Dedifferentiated amniotic fluid mesenchymal stem cell (primary cell): Measurements from ENCODE around the gene SPIB.

ENCODE experiments used
- DNase-seq: peaks from one replicate; pipeline ENCODE4 v3.0.0-alpha.2; 2016; ENCODE audit errors: extremely low spot score

The SPIB gene

DNA sequence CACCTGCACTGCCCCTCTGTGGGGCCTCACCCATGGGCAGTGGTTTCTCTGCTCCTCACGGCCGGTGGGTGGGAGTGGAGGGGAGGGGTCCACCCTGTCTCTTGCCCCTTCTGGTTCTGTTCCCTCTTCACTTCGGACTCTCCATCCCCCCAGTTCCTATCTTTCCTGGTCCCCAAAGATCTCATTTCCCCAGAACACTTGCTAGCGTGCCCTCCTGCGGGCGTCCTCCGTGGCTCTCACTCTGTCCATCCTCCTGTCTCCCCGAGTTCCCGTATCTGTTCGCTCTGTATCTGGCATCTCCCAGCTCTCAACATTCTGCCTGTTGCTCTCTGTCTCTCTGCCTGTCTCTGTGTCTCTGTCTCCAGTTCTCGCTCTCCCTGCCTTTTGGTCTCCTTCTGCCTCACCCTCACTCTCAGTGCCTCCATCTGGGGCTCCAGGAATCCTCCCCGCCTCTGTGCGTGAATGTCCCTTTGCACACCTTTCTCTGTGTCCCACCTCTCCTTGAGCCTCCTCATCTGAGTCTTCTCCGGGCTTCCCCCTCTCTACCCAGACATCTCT lies 363 bp downstream of the SPIB start:
- no peak for DNase-seq

DNA sequence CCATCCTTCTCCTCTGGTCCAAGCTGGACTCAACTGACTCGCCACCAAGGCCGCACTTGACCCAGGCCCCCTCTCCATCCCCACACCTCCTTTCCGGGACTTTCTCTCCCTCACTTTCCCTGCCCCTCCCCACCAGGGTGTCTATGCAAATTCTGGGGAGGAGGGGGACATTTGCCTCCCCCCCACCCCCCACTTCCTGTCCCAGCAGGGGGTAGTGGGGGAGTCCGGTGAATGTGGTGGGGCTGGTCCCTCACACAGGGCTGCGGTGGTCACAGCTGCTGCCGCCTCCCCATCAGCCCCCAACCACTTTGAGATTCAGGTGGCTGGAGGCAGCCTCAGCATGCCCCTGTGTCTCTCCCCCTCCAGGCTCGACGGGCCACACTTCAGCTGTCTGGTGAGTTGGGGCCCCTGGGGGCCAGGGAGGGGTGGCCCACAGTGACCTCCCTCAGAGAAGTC lies 870 bp downstream of the SPIB start:
- DNase-seq, result no peak

DNA sequence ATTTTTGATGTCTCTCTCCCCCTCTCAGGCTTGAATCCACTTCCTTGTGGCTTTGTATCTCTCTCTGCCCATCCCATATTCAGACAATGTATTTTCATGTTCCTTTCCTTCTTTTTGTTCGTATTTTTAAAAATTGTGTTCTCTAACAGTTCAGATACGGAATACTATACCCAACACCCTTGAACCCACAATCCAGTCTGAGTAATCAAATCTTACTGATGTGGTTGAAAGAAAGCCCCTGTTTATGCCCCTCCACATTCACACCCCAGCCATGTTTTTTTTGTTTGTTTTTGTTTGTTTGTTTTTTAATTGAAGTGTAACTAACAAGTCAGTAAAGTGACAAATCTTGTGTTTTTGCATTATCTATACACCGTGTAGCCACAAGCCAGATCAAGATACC lies 1.4 kb downstream of the SPIB start:
- DNase-seq, result no peak

DNA sequence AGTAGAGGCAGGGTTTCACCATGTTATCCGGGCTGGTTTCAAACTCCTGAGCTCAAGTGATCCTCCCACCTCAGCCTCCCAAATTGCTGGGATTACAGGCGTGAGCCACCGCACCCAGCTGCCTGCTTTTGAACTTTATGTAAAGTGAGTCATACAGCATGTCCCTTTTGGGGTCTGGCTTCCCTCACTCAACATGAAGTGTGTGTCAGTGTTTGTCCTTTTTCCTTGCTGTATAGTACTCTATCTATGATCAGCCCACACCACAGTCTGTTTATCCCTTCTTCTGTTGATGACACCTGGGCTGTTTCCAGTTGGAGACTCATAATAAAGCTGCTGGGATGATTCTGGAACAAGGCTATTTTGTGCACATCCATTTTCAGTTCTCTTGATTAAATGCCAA lies 2.1 kb downstream of the SPIB start:
- no peak for DNase-seq

DNA sequence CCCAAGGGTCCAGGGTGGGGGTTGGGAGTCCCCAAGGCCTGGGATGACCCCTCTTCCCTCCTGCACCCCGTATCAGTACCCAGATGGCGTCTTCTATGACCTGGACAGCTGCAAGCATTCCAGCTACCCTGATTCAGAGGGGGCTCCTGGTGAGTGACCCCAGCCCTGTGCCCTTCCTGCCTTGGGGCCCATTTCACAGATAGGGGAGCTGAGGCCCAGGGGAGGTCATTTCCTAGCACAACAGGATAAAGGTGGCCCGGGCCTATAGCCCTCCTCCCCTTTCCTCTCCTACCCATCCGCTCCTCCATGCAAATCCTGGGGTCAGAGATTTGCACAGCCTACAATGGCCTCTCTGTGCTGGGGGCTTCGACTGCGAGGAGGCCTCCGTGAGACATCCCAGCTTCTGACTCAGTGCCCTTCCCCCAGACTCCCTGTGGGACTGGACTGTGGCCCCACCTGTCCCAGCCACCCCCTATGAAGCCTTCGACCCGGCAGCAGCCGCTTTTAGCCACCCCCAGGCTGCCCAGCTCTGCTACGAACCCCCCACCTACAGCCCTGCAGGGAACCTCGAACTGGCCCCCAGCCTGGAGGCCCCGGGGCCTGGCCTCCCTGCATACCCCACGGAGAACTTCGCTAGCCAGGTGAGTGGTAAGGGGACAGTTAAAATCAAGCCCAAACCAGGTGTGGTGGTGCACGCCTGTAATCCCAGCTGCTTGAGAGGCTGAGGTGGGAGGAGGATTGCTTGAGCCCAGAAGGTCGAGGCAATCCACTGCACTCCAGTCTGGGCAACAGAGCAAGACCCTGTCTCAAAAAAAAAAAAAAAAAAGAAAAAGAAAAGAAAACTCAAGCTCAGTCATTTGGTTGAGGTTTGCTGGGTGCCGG lies 3.9 kb downstream of the SPIB start:
- DNase-seq, result no peak

DNA sequence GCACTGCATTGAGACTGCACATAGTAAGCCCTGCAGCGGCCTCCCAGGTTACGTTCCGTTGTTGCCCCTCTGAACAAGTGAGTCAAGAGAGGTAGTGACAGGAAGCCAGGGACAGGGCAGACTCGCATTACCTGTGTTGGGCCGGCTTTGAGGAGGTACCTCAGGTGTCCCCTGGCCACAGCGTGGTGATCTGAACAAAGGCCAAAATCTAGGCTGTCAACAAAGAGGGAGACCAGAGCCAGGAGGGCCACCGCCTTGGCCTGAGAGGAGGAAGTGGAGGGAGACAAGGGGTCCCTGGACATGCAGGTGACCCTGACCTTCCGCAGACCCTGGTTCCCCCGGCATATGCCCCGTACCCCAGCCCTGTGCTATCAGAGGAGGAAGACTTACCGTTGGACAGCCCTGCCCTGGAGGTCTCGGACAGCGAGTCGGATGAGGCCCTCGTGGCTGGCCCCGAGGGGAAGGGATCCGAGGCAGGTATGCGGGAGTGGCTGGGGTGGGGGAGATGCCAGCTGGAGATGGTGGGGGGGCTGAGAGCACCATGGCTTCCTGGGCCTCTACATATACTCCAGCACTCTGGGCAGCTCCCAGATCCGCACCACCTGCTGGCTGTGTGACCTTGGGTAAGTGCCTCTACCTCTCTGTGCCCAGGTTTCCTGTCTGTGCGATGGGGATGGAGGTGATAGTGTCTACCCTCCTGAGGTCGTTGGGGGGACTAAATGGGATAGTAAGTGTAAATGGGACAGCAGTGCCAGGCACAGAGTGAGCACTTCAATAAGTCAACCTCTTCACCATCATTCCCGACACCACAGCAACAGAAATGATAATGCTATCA lies 4.8 kb downstream of the SPIB start:
- no peak for DNase-seq

DNA sequence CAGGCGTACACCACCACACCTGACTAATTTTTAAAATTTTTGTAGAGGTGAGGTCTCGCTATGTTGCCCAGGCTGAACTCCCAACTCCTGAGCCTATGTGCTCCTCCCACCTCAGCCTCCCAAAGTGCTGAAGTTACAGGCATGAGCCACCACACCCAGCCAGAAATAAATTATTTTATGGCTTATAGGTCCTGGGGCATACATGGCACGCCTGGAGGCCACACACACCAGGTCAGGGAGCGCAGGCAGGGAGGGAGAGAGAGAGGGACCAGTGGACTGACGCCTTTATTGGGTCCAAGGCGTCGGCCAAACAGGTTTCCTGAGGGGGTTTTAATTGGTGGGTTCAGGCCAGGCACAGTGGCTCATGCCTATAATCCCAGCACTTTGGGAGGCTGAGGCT lies 6.8 kb downstream of the SPIB start:
- no peak for DNase-seq

DNA sequence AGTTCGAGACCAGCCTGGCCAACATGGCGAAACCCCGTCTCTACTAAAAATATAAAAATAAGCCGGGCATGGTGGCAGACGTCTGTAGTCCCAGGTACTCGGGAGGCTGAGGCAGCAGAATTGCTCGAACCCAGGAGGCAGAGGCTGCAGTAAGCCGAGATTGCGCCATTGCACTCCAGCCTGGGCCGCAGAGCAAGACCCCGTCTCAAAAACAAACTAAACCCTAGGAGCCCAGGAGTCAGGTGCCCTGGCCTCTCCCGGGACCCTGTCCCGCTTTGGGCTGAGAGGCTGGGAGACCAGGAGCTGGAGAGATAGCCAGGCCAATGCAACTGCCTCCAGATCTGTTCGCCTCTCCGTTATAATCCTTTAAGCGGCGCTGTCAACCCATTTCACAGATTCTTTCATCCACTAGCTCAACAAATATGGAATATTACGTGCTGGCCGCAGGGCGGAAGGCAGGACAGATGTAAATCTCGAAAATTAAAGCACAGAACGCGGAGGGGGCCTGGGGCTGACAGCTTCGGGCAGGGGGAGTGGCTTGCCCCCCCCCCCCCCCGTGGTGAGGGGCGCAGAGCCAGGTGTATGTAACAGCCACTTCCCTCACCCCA lies 8.7 kb downstream of the SPIB start:
- no peak for DNase-seq

DNA sequence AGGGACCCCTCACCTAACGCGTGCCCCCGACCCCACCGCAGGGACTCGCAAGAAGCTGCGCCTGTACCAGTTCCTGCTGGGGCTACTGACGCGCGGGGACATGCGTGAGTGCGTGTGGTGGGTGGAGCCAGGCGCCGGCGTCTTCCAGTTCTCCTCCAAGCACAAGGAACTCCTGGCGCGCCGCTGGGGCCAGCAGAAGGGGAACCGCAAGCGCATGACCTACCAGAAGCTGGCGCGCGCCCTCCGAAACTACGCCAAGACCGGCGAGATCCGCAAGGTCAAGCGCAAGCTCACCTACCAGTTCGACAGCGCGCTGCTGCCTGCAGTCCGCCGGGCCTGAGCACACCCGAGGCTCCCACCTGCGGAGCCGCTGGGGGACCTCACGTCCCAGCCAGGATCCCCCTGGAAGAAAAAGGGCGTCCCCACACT lies 9.3 kb downstream of the SPIB start:
- no peak for DNase-seq

DNA sequence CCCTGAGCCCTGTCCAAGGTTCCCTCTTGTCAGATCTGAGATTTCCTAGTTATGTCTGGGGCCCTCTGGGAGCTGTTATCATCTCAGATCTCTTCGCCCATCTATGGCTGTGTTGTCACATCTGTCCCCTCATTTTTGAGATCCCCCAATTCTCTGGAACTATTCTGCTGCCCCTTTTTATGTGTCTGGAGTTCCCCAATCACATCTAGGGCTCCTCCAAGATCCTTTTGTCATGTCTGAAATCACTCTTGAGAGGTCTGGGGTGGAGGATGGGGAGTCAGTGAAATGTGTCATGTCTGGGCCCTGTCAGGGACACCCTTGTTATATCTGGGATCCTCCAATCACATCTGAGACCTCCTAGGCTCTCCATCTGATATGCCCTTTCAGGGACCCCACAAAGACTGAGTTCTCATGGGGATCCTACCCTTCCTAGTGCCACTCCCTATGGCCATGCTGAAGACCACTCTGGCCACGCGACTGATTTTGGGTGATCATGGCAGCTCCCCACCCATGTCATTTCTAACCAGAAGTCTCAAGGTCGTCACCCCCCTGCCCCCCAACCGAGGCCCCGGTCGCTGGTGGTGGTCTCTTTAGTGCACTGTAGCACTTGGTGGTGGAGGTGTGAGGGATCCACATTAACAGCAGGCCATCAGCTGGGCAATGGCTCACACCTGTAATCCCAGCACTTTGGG lies 10.2 kb downstream of the SPIB start:
- no peak for DNase-seq

DNA sequence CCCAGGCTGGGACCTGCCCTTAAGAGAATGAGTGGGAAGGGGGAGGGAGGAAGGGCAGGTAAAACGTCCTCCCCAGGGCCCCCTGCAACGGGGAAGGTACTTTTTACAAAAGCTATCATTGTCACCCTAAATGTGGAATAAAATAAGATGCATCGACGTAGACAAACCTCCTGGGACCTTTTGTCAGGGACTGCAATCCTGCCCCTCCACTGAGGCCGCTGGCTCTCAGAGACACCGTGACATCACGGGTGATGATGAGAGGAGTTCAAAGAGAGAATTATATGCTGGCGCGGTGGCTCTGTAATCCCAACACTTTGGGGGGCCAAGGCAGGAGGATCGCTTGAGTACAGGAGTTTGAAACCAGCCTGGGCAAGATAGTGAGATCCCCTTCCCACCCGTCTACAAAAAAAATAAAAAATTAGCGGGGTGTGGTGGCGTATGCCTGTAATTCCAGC lies 12.2 kb downstream of the SPIB start:
- DNase-seq, result no peak

DNA sequence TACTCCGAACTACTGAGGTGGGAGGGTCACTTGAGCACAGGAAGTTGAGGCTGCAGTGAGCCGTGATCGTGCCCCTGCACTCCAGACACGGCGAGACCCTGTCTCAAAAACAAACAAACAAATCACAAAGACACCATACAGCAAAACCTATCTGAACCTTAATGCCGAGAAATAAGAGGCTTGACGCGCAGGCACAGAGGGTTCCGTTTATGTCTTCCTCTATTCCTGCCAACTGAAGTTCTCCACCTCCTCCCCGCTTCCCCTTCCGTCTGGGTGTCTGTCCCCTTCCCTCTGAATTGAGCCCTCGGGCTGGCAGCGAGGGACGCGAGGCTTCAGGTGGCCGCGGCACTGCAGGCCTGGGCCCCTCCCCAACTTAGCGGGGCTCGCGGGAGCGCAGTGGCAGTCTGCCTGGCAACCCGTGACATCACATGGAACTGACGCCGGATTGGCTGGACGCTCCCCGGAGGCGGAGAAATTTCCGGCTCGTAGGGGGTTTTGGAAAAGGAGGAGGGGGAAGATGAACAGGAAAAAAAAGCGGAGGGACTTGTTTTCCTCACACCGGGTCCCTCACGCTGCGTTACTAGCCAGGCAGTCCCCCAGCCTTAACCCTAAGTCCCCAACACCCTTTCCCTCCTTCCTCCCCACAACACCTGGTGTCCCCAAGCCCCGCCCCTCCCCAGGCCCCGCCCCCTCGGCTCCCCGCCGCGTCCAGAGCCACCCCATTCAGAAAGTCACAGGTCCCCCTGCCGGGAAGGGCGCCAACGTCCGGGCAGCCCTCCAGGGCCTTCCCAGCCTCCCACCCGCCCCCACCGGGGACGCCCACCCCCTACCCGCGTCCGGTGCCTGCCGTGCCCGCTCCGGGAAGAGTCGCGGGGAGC lies 12.8 kb downstream of the SPIB start:
- DNase-seq, result peak; percentile 56

DNA sequence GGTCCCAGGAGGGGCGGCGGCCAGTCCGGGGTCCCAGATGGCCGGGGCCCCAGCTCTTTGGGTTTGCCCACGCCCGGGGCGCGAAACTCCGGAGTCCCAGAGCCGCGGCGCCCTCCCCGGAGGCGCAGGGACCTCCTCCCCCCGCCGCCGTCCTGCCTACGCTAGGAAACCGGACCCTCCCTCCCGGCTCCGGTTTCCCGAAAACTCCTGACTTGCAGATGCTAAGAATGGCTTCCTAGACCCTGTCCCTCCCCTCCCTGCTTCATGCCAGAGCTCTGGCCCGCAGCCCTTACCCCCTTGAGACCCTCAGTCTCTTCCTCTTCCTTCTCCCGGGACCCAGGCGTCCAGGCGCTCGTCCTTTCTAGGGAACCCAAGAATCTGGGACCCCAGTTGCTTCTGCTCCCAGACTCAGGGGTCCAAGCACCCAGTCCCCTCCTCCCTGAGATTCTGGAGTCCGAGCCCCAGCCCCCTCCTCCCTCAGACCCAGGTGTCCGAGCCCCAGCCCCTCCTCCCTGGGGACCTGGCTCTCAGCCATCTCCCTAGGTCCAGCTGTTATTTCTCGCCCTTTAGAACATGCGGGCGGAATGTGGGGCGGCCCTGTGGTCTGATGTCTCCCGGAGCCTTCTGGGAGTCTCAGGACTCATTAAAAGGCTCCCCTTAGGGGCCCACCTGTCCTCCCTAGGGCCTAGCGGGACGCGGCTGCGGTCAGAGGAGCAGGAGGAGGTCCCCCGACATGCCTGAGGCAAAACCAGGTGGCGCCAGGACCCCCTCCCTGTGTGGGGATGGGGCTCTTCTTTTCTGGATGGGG lies 13.7 kb downstream of the SPIB start, which contains the start of gene MYBPC2:
MYBPC2 (plus strand) TSS at position 672 of the 808 bp plus-strand sequence; CDS start at position 734, 62 bp downstream.
- DNase-seq, result no peak

DNA sequence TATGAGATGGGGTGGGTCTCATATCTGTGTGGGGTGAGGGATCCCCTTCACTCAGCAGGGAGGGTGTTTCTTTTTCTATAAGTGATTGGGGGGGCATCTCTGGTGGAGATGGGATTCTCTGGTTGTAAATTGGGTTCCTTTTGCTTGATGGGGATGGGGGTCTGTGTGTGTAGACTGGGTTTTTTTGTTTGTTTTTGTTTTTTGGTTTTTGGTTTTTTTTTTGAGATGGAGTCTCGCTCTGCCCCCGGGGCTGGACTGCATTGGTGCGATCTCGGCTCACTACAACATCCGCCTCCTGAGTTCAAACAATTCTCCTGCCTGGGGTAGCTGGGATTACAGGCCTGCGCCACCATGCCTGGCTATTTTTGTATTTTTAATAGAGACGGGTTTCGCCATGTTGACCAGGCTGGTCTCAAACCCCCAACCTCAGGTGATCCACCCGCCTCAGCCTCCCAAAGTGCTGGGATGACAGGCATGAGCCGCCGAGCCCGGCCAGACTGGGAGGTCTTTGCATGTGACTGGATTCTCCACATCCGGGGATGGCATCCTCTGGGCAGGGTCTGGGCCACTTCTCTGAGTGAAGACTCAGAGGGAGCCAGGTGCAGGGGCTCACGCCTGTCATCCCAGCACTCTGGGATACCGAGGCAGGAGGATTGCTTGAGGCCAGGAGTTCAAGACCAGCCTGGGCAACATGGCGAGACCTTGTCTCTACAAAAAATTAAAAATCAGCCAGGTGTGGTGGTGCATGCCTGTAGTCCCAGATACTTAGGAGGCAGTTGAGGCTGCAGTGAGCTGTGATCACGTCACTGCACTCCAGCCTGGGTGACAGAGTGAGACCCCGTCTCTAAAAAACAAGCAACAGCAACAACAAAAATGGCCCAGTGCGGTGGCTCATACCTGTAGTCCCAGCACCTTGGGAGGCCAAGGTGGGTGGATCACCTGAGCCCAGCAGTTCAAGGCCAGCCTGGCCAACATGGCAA lies 14.8 kb downstream of the SPIB start:
- DNase-seq, result no peak

DNA sequence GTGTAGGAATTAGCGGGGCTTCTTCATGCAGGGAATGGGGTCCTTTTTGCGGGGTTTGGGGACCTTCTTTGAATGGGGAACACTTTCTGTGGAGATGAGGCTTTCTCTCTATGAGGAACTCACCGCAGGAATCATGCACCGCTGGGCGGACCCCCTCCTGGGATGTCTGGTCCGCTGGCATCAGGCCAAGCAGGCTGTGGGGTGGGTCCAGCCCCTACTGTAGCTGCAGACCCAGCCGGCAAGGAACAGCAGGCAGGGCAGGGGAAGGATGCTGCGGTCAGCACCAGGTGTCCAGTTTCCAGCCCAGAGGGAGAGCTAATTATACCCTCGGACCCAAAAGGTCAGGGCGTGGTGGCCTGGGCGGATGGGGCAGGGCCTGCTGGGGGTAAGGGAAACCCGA lies 15.8 kb downstream of the SPIB start:
- DNase-seq, result no peak

DNA sequence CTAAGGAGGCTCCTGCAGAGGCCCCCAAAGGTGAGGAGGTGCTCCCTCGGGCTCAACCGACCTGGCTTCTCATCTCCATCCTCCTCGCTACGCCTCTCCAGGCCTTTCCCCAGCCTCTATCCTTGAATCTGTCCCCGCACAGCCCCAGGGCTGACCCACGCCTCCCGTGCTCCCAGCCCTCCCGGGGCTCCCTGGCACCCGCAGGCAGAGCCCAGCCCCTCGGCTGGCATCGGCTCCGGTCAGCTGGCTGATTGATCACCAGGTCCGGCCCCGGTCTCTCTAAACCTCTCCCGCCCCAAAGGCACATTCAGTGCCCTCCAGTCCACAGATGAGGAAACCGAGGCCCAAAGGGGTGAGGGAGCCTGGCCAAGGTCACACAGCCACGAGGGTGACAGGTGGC lies 16.5 kb downstream of the SPIB start:
- DNase-seq, result no peak

DNA sequence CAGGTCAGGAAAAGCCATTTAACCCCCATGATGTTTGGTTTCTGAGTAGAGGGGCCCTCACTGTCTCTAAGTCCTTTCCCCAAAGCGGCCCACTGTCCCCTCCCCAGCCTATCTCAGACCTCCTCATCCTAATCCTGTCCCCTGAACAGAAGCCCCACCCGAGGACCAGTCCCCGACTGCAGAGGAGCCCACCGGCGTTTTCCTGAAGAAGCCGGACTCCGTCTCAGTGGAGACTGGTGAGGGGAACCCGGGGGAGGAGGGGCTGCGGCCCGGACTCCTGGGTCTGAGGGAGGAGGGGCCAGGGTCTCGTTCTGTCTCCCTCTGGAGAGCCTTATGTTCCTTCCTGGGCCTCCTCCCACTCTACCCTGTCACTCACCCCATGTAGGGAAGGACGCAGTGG lies 16.9 kb downstream of the SPIB start:
- DNase-seq, result no peak

DNA sequence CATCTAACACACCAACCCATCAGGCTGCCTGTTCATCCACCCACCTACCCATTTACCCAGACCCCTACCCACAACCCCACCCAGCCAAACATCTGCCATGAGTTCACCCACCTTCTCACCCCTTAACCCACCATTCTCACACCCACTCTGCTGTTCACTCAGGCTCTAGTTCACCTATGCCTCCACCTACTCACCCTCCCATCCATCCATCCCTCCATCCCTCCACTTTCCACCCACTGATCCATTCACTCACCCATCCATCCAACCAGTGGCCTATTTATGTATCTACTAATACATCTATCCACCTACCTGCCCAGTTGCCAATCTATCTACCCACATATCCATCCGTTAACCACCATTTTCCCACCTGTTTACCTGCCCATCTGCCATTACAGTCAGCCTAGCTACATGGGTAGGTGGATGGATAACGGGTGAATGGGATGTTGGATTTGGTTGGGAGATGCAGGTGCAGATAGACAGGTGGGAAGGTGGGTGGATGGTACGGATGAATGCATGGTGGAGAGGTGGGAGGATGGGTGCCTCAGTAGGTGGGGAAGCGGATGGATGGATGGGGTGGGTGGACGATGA lies 19.2 kb downstream of the SPIB start:
- DNase-seq, result no peak
